GM21526 (cell line): ENCODE data around the gene ZNF841.
"Not testable (repeated sequence)": the region's sequence is repeated elsewhere in the genome, so short reads cannot be mapped to it uniquely, and the experiment has no call there.

Experiments
- ATAC-seq: cut with Tn5 transposase; IDR thresholded peaks from one replicate; pipeline ENCODE4 v1.9.1; 2021; ENCODE audit warnings: moderate library complexity; ENCODE audit not compliant: unreplicated experiment, low FRiP score

ZNF841 gene

GRCh38 chr19:52070496-52070895 lies 25.1 kb downstream of the ZNF841 start:
- ATAC-seq: no peak

GRCh38 chr19:52069653-52070052 lies 25.9 kb downstream of the ZNF841 start:
- no peak for ATAC-seq

DNA sequence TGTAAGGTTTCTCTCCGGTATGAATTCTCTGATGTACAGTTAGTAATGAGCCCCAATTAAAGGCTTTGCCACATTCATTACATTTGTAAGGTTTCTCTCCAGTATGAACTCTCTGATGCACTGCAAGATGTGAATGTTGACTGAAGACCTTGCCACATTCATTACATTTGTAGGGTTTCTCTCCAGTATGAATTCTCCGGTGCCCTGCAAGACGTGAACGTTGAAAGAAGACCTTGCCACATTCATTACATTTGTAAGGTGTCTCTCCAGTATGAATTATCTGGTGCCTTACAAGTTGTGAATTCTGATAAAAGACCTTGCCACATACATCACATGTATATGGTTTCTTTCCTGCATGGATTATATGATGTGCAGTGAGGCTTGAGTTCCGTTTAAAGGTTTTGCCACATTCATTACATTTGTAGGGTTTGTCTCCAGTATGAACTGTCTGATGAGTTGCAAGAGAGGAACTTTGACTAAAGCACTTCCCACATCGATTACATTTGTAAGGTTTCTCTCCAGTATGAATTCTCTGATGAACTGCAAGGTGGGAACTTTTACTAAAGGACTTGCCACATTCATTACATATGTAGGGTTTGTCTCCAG lies 29.2 kb downstream of the ZNF841 start:
- no peak for ATAC-seq

DNA sequence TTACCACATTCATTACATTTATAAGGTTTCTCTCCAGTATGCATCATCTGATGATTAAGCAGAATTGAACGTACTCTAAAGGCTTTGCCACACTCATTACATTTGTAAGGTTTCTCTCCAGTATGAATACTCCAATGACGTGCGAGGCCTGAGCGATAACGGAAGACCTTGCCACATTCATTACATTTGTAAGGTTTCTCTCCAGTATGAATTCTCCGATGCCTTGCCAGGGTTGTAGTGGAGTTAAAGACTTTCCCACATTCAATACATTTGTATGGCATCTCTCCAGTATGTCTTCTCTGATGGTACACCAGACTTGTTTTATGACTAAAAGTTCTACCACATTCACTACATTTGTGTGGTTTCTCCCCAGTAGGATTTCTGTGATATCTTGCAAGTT lies 30.2 kb downstream of the ZNF841 start:
- no peak for ATAC-seq

- not testable (repeated sequence) for ATAC-seq
Observed at GRCh38 chr19:52056480-52056879, 39.1 kb downstream of the ZNF841 start.

- not testable (repeated sequence) for ATAC-seq
Observed at GRCh38 chr19:52051736-52052135, 43.8 kb downstream of the ZNF841 start.

- peak; percentile 80 for ATAC-seq
Observed at GRCh38 chr19:52048555-52049501, 46.7 kb downstream of the ZNF841 start, which contains the start of gene ZNF432. TSS of gene ZNF432 (minus strand) at chr19:52048838. CDS start at chr19:52046868, 1,970 bp downstream.

DNA sequence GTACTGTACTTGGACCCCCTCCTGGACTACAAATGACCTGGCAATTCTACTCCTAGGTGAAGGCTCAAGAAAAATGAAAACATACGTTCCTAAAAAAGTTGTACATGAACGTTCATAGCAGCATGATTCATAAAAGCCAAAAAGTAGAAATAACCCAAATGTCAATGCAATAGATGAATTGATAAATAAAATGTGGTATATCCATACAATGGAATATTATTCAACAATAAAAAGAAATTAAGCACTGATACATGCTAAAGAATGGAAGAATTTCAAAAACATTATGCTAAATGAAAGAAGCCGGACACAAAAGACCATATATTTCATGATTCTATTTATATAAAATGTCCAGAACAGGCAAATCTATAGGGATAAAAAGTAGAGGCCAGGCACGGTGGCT lies 56.4 kb downstream of the ZNF841 start:
- no peak for ATAC-seq

GRCh38 chr19:52034051-52034728 lies 61.4 kb downstream of the ZNF841 start:
- no peak for ATAC-seq

DNA sequence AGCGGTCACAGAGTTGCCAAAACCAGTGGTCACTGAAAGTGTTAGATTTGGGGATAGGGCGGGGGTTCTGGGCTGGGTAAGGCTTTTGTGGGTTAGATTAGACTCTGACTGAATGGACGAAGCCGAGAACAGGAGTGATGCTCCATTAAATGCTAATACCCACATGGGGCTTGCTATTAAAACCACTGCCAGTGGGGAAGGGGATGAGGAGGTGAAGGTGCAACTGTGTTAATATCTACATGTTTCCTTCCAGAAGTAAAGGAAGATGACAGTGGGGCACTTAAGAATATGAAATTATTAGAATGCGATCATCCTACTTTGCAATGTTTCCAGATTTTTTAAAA lies 66.8 kb downstream of the ZNF841 start:
- peak; percentile 21 for ATAC-seq

GRCh38 chr19:52028027-52028779 lies 67.4 kb downstream of the ZNF841 start, which contains the start of gene ZNF614:
TSS of gene ZNF614 (minus strand) at chr19:52028379. CDS start at chr19:52025745, 2,634 bp downstream.
- ATAC-seq: peak; percentile 78

- ATAC-seq: not testable (repeated sequence)
Observed at GRCh38 chr19:52026255-52026990, 69.1 kb downstream of the ZNF841 start.

- not testable (repeated sequence) for ATAC-seq
Observed at GRCh38 chr19:52024478-52024877, 71.1 kb downstream of the ZNF841 start.

- ATAC-seq: no peak
Observed at GRCh38 chr19:52022193-52022592, 73.4 kb downstream of the ZNF841 start.

GRCh38 chr19:52020506-52020905 lies 75.1 kb downstream of the ZNF841 start:
- ATAC-seq: no peak
